ENCODE measurements around the gene ABLIM2.

ABLIM2 gene

DNA sequence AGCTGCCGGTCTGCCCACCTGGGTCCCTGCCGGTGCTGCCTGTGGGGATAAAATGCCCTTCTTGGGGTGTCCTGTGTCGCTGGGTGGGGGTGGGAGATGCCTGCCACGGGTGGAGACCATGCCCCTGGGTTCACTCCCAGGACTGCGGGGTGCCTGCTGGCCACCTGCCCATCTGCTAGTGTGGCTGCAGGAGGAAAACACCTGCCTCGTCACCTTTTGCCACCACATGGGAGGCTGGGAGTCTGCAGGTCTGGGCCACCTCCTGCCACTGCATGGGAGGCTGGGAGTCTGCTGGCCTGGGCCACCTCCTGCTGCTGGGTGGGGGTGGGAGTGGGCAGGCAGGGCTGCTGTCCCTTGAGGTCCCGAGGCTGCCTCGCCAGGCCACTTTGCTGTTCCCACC, 160.2 kb downstream of the ABLIM2 start:
- DNase-seq = no peak

DNA sequence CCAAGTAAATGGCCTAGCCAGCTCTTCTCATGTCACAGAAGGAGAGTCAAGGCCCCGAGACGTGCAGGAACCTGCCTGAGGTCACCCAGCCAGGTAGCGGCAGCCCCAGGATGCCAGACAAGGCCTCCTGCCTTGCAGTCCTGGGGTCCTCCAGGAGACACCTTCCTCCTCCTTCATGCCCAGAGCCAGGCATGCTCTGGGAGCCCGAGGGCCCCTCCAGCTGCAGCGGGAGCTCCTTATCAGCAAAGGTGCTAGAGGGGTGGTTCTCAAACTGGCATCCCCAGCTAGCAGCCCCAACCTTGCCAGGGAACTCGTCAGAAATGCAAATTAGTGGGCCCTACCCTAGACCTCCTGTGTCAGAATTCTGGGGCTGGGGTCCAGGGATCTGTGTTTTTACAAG, 162.7 kb downstream of the ABLIM2 start:
- no peak for DNase-seq

DNA sequence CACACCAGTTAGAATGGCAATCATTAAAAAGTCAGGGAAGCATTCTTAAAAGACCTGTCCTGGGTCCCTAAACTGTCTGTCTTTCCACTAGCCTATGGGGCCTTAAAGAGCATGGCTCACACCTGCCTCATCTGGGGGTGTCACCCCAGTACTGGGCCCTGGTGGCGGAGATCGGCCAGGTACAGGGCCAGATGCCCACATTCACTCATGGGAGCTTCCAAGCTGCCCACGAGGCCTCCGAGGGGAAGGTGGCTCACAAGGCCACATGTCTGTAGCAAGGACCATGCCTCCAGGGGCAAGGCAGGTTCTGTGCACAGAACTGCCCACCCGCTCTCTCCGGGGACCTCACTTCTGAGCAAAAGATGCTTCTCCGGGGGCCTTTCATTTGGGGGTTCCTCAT, 163.5 kb downstream of the ABLIM2 start:
- no peak for DNase-seq

DNA sequence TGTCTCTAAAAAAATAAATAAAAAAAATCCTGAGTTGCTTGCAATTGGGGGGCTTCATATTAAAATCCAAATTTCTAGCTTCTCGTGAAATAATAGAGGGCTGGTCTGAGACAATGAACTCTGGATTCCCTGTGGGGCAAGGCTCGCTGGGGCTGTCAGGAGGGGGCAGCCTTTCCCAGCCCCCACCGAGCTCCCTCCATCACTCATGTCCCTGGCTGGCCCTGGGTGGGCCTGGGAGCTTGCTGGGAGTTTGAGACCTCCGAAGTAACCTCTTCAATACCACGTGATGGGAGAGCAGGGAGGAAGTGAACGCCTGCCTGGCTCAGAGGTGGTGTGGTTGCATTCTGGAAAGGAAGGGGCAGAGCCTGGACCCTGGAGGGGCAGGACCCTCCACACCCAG, 164.9 kb downstream of the ABLIM2 start:
- no peak for DNase-seq

DNA sequence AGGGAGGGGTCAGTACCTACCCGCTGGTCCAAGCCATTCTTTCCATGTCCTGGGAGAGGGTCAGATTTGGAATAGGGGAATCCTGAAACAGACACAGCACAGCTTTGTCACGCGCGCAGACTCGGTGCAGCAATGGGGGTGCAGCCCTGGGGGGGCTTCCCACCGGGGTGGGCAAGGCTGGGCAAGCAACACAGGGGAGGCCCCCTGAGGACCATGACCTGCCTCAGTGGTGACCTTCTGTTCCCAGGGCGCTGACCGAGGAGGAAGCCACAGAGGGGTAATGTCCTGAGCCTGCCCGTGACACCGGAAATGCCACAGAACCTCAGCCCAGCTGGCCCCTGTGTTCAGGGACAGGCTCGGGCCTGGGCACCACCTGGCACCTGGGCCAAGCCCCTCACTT, 165.8 kb downstream of the ABLIM2 start:
- DNase-seq = no peak

DNA sequence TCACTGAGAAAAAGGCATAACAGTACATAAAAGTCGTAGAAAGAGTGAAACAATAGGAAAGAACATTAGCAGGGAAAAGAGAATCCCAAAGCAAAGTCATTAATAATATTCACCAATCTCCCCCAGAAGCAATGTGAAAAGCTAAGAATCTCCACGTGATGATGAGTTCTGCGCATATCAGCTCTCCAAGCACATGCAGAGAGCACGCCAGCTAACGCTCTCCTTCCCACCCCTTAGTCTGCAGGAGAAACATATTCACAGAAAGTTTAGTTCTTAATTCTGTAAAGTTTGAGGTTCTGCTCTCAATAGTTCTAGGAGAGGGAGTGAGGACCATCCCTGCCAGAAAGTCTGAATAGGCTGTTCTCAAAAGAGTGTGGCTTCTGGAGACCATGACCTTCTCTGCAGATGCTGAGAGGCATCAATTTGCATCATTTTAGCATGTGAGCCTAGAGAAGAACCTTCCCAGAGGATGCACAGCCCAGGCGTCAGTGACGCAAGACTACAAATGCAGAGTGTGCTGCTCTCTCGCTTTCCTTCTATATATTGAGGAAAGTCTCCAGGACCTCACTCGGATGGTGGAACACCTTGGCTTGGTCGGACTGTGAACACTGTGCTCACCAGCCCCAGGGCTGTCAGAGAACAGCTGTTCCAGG, 167.7 kb downstream of the ABLIM2 start:
- no peak for DNase-seq

DNA sequence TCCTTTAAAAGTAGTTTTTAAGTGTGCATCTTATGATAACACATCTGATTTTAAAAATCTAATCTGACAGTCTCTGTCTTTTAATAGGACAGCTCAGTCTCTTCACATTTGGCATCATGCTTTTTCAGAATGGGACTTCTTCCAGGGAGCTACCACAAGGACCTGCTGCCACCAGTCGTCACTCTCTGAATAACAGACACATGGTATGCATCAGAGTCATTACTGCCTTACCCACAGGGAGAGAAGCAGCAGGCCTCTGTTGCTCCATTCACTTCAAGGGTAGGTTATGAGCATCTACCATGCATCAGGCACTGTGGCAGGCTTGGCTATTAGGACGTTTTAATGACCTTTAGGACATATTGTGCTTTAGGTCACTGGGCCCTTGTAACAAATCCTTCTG, 169.0 kb downstream of the ABLIM2 start:
- no peak for DNase-seq

DNA sequence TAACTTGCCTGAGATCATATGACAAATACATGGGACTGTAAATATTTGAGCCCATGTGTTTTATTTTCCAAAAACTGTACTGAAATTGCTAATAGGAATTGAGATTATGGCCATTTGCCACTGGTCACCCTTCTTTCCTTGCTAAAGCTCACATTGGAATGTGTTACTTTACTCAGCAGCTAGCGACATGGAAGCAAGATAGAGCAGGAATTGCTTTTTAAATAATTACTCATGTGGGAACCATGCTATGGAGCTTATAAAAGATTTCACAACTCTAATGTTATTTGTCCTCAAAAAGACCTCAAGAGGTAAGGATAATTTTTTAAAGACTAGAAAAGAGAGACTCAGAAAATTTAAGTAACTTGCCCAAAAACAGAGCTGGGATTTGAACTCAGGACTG, 170.2 kb downstream of the ABLIM2 start:
- no peak for DNase-seq

DNA sequence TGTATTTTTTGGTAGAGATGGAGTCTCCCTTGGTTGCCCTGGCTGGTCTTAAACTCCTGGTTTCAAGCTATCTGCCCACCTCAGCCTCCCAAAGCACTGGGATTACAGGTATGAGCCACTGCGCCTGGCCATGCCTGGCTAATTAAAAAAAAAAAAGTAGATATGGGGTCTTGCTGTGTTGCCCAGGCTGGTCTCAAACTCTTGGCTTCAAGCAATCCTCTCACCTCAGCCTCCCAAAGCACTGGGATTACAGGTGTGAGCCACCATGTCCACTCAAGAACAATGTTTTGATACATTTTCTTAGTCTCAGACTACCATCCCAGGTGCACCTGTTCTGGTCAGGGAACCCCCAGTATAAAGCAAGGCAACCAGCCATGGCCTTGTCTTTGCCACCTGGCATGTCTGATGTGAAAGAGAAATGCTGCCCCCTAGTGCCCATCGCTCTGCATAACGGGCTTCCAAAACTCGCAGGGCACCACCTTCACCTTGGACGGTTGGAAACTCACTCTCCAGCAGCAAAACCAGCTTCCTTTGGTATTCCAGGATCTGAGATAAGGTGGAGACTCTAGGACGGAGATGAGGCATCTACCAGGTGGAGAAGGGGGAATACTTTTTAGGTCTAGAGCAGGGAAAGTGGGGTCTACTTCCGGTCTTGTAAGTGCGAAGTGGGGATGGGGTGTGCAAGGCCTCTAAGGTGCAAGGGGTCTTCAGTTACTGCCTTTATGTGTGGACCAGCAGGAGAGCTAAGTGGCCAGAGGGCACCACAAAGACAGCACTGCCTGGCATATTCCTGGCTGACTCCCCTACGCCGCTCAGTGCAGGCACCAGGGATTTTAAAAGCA, 171.2 kb downstream of the ABLIM2 start:
- DNase-seq = peak; percentile 74

DNA sequence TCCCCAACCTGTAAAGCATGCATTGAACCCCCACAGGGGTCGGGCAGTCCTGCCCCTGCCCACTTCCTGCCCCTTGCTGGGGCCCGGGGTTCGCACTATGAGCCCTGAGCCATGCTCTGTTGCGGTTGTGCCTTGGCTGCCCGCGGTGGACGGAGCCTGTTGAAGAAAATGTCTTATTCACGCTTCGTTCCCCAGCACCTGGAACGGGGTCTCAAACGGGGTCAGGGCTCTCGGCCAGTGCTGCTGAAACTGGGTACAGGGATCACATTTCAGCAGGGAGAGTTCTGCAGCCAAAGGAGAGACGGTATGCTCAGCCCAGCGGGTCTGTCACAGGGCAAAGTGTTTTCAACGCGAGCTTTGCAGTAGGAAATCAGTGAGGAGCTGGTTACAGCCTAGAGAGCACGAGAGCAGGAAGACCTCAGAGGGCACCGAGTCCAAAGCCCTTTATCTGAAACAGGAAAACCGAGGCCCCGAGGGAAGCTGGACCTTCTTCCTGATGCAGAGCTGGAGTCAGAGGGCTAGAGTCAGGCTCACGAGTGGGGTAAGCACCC, 172.6 kb downstream of the ABLIM2 start:
- no peak for DNase-seq

DNA sequence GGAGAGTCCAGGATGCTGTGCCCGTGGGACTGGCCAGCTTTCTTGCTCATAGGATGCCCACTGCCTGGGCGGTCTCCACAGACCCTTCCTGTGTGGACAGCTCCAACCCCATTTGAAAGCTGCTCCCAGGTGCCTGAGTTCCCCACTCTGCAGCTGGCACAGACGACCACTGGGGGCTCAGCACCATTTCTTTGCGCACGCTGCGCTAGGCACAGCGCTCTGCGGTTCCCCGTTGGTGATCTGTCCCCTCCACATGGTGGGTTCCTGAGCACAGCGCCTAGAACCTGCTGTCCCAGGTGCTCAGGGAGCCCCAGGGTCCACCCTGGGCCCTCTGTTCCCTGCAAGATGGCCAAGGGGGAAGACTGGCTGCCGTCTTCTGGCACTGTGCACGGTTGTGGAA, 173.5 kb downstream of the ABLIM2 start:
- no peak for DNase-seq

DNA sequence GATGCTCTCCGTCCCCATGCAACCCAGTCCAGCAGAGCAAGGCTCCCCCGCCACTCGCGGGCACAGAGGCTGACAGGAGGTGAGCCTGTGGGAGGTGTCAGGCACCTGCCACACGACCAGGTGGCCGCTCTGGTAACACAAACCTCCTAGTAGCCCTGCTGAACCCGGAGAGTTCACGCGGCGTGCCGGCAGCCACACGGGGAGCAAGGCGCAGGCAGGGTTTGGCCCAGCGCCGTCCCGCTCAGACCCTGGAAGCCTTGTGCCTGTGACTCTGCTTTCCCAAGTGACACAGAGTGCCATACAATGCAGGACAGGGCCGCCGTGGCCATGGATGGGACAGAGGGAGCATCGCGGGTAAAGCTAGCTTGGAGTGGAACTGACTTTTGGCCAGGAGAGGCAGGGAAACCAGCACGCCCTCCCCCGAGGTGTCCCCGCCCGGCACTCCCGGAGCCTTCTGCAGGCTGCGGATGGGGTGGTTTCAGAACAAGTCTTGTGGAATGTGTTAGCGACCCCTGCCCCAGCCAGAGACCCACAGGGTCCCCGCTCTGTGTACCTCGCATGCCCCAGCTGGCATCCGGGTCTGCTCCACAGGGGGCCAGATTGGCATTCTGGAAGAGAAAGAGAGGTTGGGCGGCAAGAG, 174.2 kb downstream of the ABLIM2 start:
- DNase-seq = no peak

DNA sequence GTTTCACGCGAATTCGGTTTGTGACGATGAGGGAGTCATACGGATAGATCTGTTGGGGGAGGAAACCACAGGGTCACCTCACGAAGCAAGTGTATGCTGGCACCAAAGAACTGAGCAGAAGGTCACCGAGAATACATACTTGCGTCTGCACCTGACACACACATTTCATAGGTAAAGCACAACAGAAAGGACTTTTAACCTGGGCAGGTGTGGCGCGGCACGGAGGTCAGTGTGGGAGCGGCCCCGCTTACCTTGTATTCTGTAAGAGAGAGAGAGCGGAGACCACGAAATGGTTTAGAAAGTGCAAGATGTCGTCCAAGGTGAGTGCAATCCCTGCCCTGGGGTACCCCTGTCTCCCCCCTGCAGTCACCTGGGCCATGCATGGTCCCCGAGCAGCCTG, 175.3 kb downstream of the ABLIM2 start:
- DNase-seq = no peak

DNA sequence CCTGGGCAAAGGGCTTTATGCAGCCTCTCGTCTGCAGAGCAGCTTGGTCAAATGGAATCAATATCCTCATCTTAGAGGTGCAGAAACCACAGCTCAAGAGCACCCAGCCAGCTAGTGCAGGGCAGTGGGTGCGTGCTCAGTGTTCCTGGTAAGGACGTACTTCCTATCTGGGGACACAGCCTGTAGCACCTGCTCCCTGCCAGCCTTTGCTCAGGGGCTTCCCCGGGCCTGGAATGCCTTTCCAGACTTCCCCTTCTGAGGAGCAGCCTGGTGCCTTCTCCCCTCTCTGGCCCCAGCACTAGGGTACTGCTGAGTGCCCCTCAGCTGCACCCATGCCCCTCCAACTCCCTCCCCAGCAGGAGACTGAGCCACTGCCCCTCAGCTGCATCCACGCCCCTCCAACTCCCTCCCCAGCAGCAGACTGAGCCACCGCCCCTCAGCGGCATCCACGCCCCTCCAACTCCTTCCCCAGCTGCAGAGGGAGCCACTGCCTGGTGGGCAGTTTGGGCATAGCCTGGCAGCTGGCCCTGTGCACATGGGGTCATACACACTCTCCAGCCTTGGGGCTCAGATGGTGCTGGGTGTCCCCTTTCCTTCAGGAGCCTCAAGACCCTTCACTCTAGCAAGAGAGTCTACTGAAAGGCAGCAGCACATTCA, 176.7 kb downstream of the ABLIM2 start:
- DNase-seq = no peak

DNA sequence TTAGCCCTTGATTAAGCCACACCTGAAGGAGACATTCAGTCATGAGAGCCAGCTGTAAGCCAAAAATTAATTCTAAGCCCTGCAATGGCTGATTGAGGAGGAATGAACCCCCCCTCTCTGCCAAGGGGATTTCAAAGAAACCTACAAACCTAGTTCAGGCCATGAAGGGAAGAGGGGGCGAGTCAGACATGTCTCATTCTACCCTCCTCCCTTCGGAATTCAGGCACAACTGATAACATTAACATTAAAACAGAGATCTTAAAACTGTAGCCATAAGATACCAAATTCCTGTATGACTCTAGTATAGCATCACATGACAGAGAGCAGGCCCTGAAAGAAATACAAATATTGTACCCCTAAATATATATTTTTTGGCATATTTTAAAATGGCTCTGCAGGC, 178.6 kb downstream of the ABLIM2 start:
- DNase-seq = no peak

DNA sequence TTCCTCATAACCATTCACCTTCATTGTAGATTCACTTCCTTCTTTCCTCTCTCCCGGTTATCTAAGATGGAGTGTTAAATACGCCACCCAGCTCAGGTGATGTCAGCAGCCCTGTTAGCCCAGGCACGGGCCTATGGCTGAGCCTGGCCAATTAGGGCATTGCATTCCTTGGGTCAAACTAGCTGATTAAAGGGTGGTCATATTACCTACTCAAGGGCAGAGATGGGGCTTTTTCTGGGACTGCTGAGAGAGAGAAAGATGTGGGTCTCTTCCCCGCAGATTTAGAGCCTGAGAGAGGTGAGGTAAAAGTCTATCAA, 179.0 kb downstream of the ABLIM2 start:
- no peak for DNase-seq

DNA sequence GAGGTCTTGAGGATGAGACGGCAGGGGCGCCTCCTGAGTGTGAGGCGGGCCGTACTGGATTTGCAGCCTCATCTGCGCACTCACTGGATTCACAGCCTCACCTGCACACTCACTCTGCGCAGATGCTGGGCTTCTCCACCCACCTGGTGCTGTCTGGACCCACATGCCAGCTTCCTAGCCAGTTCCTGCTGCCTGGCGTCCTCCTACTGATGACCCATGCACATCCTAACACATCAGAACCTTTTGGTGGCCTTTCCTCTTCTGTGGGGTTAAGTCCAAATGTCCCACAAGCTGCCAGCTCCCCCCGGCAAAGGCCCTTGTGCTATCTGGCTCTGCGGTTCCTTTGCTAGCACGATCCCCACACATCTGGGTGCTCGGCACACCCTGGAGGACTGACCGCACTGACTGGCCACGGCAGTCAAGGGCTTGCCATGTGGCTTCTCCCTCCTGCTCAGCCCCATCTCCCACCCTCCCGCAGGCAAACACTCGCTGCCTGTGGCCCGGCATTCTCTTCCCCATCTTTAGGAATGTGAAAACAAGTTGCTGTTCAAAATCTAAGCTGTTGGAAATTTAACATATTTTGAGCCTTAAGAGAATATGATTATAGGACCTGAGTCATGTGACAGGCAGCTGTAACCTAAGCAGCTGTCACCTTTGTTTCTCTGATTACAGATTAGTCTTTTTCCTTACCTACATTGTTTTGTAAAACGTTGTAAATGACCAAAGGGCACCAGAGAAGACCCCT, 179.5 kb downstream of the ABLIM2 start:
- DNase-seq = no peak

DNA sequence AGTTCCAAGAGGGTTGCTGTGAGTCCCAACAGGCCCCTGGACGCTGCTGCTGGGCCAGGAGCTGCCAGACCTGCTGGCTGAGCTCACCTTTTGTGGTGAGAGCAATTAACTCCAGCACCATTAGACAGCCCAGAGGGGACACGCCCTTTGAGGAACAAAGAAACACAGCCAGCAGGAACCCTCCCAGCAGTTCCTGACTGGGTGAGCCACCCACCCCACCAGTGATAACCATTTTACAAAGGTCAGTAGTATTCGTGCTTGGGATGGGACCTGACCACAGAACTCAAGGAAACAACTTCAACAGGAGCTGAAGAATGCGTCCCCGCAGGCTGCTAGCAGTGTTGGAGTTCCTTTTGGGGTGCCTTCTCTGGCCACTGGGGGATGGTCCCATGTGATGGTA, 180.1 kb downstream of the ABLIM2 start:
- DNase-seq = no peak

DNA sequence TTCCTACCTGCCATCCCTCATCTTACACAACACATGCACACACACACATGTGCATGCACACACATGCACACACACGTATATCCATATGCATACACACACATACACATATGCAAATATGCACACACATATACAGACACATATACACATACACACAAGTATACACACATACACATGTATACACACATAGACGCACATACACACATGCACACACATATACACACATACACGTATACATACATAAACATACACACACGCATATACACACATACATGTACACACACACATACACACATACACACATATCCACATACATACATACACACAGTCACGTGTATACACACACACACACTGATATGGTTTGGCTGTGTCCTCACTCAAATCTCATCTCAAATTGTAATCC, 182.0 kb downstream of the ABLIM2 start:
- DNase-seq = no peak

DNA sequence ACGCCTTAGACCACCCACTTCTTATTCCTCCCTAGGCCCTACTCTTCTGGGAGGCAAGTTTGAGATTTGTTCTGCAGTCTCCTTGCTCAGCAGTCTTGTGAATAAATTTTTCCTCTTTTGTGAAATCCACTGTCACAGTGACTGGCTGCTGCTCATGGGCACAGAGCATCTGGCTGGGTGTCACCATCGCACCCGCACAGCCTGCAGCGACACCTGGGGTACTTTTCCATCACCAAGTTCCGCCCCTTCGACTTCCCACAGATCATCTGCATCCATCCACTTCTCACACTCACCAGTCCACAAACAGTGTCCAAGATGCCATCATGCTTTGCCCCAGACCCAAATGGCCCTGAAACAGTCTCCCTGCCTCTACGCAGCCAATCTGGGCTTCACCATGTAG, 182.6 kb downstream of the ABLIM2 start:
- no peak for DNase-seq

DNA sequence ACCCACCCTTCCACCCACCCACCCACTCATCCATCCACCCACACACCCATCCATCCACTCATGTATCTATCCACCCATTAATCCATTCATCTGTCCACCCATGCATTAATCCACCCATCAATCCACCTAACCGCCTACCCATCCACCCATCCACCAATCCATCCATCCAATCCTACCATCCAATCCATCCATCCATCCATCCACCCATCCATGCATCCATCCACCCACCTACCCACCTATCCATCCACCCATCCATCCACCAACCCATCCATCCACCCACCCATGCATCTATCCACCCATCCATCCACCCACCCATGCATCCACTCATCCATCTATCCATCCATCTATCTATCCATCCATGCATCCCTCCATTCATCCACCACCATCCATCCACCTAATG, 184.2 kb downstream of the ABLIM2 start:
- no peak for DNase-seq

DNA sequence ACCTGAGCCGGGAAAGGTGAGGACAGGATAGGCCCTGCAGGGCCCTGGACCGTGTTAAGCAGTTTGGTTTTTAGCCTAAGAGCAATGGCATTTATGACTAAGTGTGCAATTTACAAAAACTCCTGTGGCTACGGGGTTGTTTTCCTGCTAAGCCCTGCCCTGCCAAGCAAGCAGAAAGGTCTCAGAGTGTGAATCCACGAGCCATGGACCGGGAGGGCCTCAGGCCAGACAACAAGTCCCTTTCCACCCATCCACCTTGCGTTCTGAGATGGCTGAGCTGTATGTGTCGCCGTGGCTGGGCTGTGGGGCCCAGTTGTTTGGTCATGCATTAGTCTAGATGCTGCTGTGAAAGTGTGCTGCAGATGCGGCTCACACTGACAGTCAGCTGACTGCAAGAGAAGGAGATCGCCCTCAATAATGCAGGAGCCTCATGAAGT, 185.1 kb downstream of the ABLIM2 start:
- no peak for DNase-seq
